ENCODE measurements around the gene CD300LD. TPM values are rescaled to one million over a fixed set of nuclear protein-coding genes. Genes with fewer than 3 reads are reported as not detected.

The CD300LD gene
- total RNA-seq, 2 donors from 2014 or later: not detected

GRCh38 chr17:74595037-74595750 lies 3.1 kb upstream of the CD300LD start:
- Histone ChIP-seq H3K4me3 (no peak overlapping the region), H3K36me3 (no peaks in the 10 kb centered on the region), H3K27me3 (no peaks in the 10 kb centered on the region), H3K27ac (no peak overlapping the region), H3K4me1 (no peaks in the 10 kb centered on the region), H3K9me3 (no peaks in the 10 kb centered on the region), H3K9ac (ENCODE audit: low read depth in 2 of 2, low read length in 2 of 2) (no peak overlapping the region)
- TF ChIP-seq CTCF (IDR thresholded peaks at IDR 0.05): no peak
- intact Hi-C loops (cut with DNase I): no loop called here
- no peak for DNase-seq

GRCh38 chr17:74591503-74591902 lies 580 bp downstream of the CD300LD start:
- H3K9me3 ChIP-seq: no peaks in the 10 kb centered on the region
- H3K4me1 ChIP-seq: no peaks in the 10 kb centered on the region
- intact Hi-C loops (cut with DNase I): no loop called here
- H3K4me3 ChIP-seq: no peak overlapping the region
- no peak overlapping the region for H3K27ac ChIP-seq
- H3K9ac ChIP-seq (ENCODE audit: low read depth in 2 of 2, low read length in 2 of 2): no peak overlapping the region
- TF ChIP-seq CTCF (IDR thresholded peaks at IDR 0.05): no peak
- DNase-seq: no peak
- no peaks in the 10 kb centered on the region for H3K36me3 ChIP-seq
- no peaks in the 10 kb centered on the region for H3K27me3 ChIP-seq

GRCh38 chr17:74585711-74586110 lies 6.4 kb downstream of the CD300LD start:
- Histone ChIP-seq H3K9me3 (no peaks in the 10 kb centered on the region), H3K27ac (no peak overlapping the region), H3K4me3 (no peak overlapping the region), H3K4me1 (no peaks in the 10 kb centered on the region), H3K27me3 (no peaks in the 10 kb centered on the region), H3K36me3 (no peaks in the 10 kb centered on the region), H3K9ac (ENCODE audit: low read depth in 2 of 2, low read length in 2 of 2) (no peak overlapping the region)
- intact Hi-C loops (cut with DNase I): no loop called here
- DNase-seq: no peak
- TF ChIP-seq CTCF (IDR thresholded peaks at IDR 0.05): no peak

GRCh38 chr17:74584292-74585060 lies 7.6 kb downstream of the CD300LD start:
- H3K4me1 ChIP-seq: no peaks in the 10 kb centered on the region
- H3K9ac ChIP-seq (ENCODE audit: low read depth in 2 of 2, low read length in 2 of 2): no peak overlapping the region
- H3K4me3 ChIP-seq: peak overlapping the region; percentile 5
- intact Hi-C loops (cut with DNase I): no loop called here
- no peak for DNase-seq
- no peaks in the 10 kb centered on the region for H3K27me3 ChIP-seq
- H3K27ac ChIP-seq: no peak overlapping the region
- no peak for TF ChIP-seq CTCF (IDR thresholded peaks at IDR 0.05)
- no peaks in the 10 kb centered on the region for H3K9me3 ChIP-seq
- no peaks in the 10 kb centered on the region for H3K36me3 ChIP-seq

- Histone ChIP-seq H3K27me3 (no peaks in the 10 kb centered on the region), H3K9me3 (no peaks in the 10 kb centered on the region), H3K27ac (no peak overlapping the region), H3K4me1 (no peaks in the 10 kb centered on the region), H3K4me3 (no peak overlapping the region), H3K36me3 (no peaks in the 10 kb centered on the region), H3K9ac (ENCODE audit: low read depth in 2 of 2, low read length in 2 of 2) (no peak overlapping the region)
- no peak for DNase-seq
- intact Hi-C loops (cut with DNase I): no loop called here
- TF ChIP-seq CTCF (IDR thresholded peaks at IDR 0.05): no peak
Observed at GRCh38 chr17:74582633-74583032, 9.4 kb downstream of the CD300LD start.

Measured in colonic mucosa (tissue), 4 donors.